HAP-1 (cell line): ENCODE results near the gene REEP1.

ENCODE experiments used
- DNase-seq, 2 experiments: peaks; one replicate each; pipeline ENCODE4 v3.0.0-alpha.2; 2016 to 2020; ENCODE audit warnings: low spot score in 2 of 2
- H3K27me3 ChIP-seq: fragments of 250-450 bp; sonication (Bioruptor Pico); 2 replicates; pipeline ENCODE4 v1.5.1; 2020; ENCODE audit warnings: low read depth, mild to moderate bottlenecking, moderate library complexity
- H3K36me3 ChIP-seq: fragments of 250-450 bp; sonication (Bioruptor Pico); replicated peaks from 2 replicates; pipeline ENCODE4 v1.5.1; 2020; ENCODE audit warnings: mild to moderate bottlenecking
- H3K4me1 ChIP-seq: fragments of 250-450 bp; sonication (Bioruptor Pico); 2 replicates; pipeline ENCODE4 v1.5.1; 2020; ENCODE audit warnings: mild to moderate bottlenecking
- H3K4me3 ChIP-seq: fragments of 250-450 bp; sonication (Bioruptor Pico); 2 replicates; pipeline ENCODE4 v1.5.1; 2020; ENCODE audit warnings: mild to moderate bottlenecking, moderate library complexity
- H3K9me3 ChIP-seq: fragments of 250-450 bp; sonication (Bioruptor Pico); 2 replicates; pipeline ENCODE4 v1.5.1; 2020; ENCODE audit warnings: mild to moderate bottlenecking, moderate library complexity
- in situ Hi-C: fragments of 300-500 bp; cut with MboI; formaldehyde crosslinking; loops from 3 replicates; pipeline ENCODE4 v1.14.3; 2020; ENCODE audit warnings: low sequenced_read_pairs, inconsistent platforms, mixed read lengths

REEP1 gene

DNA sequence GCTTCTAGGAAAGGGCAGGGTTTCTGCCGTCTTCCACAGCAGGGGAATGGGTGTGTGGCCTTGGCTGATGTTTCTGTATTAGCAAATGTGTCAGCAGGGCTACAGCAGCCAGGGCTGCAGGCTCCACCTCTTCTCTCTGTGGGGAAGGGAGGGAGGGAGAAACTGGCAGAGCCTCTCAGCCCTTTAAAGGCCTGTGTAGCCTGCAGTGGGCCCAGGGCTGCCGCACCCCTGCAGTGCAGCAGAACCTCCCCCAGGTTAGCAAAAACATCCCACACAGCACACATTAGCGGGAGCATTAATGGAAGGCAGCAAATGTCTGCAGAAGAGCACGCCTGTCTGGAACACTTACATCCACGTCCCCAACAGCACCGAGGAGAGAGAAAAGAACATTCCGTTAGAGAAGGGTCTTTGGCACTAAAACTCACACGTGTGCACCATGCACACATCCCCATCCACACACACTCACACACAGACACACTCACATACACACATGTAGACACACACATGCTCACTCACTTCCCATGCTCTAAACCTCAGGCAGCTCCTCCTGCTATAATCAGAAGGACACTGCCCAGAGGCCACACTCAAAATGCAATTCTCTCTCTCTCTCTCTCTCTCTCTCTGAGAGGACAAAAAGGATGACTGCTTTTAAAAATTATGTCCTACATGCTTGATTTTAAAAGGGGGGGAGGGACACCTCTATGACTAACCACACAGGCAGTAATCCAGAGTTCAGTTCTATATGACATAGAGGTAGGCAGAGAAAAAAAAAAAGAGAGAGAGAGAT lies 114.1 kb downstream of the REEP1 start:
- DNase-seq = peak in 1 of 2 experiments; percentile 36
- Histone ChIP-seq H3K9me3 (no peaks in the 10 kb centered on the region), H3K4me3 (no peak overlapping the region), H3K36me3 (no peaks in the 10 kb centered on the region), H3K27me3 (no peaks in the 10 kb centered on the region), H3K4me1 (peaks cover 12% of the 10 kb centered on the region)
- in situ Hi-C loops = loop anchor here (10.0 kb wide), 1 partner anchor 141 kb away; no protein-coding TSS in a partner anchor

DNA sequence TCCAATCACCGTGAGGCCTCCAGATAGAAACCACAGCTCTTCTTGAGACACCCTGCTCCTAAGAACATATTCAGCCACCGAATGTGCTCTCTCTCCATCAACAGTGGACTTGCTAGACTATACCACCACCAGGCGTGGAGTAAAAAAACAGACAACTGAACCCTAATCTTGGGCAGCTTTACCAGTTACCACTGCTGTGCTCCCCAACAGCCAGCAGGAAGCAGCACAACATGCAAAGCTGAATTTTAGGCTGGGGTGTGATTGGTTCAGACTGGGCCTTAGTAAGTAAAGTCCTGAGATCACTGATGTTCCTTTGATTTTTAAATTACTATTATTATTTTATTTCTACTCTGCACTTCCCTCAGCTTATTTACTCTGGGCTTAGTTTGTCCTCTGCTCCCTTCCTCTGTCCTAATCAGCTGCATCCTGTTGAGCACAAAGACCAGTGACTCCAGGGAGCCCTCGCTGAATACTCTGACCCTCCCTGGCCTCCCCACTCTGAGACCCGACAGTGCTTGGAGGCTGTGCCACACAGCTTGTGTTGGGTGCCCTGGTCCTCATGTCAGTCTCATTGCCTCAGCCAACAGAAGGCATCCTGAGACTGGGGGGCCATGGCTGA lies 116.3 kb downstream of the REEP1 start:
- no peaks in the 10 kb centered on the region for H3K9me3 ChIP-seq
- peak; percentile 46 to 71 for DNase-seq
- H3K36me3 ChIP-seq = no peaks in the 10 kb centered on the region
- peaks cover 12% of the 10 kb centered on the region for H3K4me1 ChIP-seq
- in situ Hi-C loops = loop anchor here (10.0 kb wide), 1 partner anchor 144 kb away; no protein-coding TSS in a partner anchor
- no peak overlapping the region for H3K4me3 ChIP-seq
- no peaks in the 10 kb centered on the region for H3K27me3 ChIP-seq

- H3K9me3 ChIP-seq = no peaks in the 10 kb centered on the region
- in situ Hi-C loops = loop anchor here (10.0 kb wide), 1 partner anchor 145 kb away; no protein-coding TSS in a partner anchor
- H3K36me3 ChIP-seq = no peaks in the 10 kb centered on the region
- DNase-seq = no peak
- no peaks in the 10 kb centered on the region for H3K27me3 ChIP-seq
- peaks cover 12% of the 10 kb centered on the region for H3K4me1 ChIP-seq
- H3K4me3 ChIP-seq = no peak overlapping the region
Observed at GRCh38 chr2:86219896-86220295, 117.5 kb downstream of the REEP1 start.

- Histone ChIP-seq H3K27me3 (no peaks in the 10 kb centered on the region), H3K4me1 (peaks cover 3% of the 10 kb centered on the region), H3K9me3 (no peaks in the 10 kb centered on the region), H3K4me3 (no peak overlapping the region), H3K36me3 (peaks cover 11% of the 10 kb centered on the region)
- in situ Hi-C loops = no loop called here
- DNase-seq = no peak
Observed at GRCh38 chr2:86218124-86218523, 119.3 kb downstream of the REEP1 start.

GRCh38 chr2:86216575-86217555 lies 120.6 kb downstream of the REEP1 start:
- in situ Hi-C loops = no loop called here
- no peak for DNase-seq
- Histone ChIP-seq H3K27me3 (no peaks in the 10 kb centered on the region), H3K9me3 (no peaks in the 10 kb centered on the region), H3K4me3 (no peak overlapping the region), H3K4me1 (no peaks in the 10 kb centered on the region), H3K36me3 (peaks cover 21% of the 10 kb centered on the region)

- Histone ChIP-seq H3K9me3 (no peaks in the 10 kb centered on the region), H3K27me3 (no peaks in the 10 kb centered on the region), H3K4me1 (no peaks in the 10 kb centered on the region), H3K4me3 (no peak overlapping the region), H3K36me3 (peaks cover 38% of the 10 kb centered on the region)
- DNase-seq = no peak
- in situ Hi-C loops = no loop called here
Observed at GRCh38 chr2:86214503-86214832, 123.0 kb downstream of the REEP1 start.

- peaks cover 43% of the 10 kb centered on the region for H3K36me3 ChIP-seq
- no peaks in the 10 kb centered on the region for H3K27me3 ChIP-seq
- H3K9me3 ChIP-seq = no peaks in the 10 kb centered on the region
- no peak for DNase-seq
- H3K4me3 ChIP-seq = no peak overlapping the region
- in situ Hi-C loops = no loop called here
- H3K4me1 ChIP-seq = no peaks in the 10 kb centered on the region
Observed at GRCh38 chr2:86213699-86214502, 123.5 kb downstream of the REEP1 start.

DNA sequence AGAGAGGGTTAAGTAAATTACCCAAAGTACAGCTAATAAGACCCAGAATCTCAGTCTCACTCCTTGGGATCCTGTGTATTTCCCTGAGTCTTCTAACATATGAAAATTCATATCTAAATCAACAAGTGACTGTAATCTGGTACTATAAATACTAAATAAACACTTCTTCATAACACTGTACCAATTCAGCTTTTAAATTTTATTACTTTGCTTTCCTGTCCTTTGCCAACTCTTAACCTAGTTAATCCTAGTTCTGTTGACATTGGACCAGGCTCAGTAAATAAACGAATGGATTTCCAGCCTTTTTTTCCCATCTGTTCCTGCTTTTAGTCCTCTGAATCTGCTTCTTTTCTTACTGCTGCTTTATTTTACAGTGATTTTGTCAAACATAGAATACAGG lies 124.4 kb downstream of the REEP1 start:
- in situ Hi-C loops = no loop called here
- peaks cover 51% of the 10 kb centered on the region for H3K36me3 ChIP-seq
- H3K27me3 ChIP-seq = no peaks in the 10 kb centered on the region
- no peak overlapping the region for H3K4me3 ChIP-seq
- DNase-seq = no peak
- no peaks in the 10 kb centered on the region for H3K4me1 ChIP-seq
- H3K9me3 ChIP-seq = no peaks in the 10 kb centered on the region

DNA sequence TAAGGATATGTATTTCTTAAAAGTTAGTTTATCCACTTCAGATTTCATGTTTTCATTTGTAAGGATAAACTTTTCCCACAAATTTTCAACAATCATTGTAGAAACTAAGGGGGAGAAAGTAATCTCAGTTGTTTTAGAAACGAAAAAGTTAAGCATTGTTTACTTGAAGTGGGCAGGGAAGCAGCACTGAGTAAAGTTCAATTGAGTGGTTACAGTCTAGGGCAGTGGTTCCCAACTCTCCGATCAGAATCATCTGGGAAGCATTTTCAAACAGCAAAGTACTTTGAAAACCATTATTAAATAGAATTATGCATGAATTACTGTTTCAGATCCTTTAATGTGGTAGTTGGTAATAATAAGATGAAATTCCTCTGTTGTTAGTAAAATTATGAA lies 125.6 kb downstream of the REEP1 start:
- Histone ChIP-seq H3K4me3 (no peak overlapping the region), H3K27me3 (no peaks in the 10 kb centered on the region), H3K36me3 (peaks cover 63% of the 10 kb centered on the region), H3K9me3 (no peaks in the 10 kb centered on the region), H3K4me1 (no peaks in the 10 kb centered on the region)
- in situ Hi-C loops = no loop called here
- no peak for DNase-seq

DNA sequence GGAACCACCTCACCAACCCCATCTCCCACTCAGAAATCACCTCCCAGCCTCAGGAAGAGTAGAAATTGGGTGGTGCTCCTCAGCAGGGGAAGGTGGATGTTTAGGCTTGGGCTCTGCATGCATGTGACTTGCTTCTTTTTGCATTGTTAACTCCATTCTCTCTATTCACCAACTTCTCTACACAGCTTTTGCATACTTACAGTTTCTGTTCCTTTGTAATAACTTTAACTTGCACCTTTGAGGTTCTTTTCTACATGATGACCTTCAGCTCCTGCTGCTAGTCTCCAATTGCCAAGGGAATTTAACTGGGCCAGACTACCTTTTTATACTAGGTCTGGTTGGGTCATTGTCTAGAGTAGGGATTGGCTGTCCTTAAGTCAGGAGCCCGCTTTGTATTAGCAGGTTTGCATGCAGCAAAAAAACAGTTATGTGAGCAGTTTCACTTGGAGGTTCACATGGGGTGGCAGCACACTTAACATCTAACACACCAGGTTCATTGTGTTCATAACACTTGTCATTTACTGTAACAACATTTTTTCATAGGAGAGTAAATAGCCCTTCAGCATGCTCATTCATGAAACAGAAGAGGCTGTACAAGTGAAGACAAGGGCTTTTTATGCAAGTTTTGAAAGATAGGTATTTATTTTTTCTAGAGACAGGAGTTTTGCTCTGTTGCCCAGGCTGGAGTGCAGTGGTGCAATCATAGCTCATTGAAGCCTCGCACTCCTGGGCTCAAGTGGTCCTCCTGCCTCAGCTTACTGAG lies 126.2 kb downstream of the REEP1 start:
- Histone ChIP-seq H3K4me1 (no peaks in the 10 kb centered on the region), H3K27me3 (no peaks in the 10 kb centered on the region), H3K4me3 (no peak overlapping the region), H3K9me3 (no peaks in the 10 kb centered on the region), H3K36me3 (peaks cover 69% of the 10 kb centered on the region)
- DNase-seq = no peak
- in situ Hi-C loops = no loop called here

DNA sequence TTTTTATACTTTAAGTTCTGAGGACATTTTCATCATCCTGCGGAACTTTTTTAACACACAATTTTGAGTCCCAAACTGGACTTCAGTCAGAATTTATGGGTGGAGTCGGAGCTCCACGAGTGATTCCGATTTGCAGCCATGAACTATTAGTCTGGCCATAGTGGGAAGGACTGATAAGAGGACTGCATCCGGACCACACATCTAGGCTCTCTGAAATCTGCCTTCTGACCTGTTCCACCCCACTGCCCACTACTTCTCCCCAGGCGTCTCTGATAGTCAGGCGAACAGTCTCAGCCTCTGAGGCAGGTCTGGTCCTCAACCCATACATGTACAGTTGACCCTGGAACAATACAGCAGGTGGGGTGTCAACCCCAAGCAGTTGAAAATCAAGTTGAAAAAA lies 133.0 kb downstream of the REEP1 start:
- H3K36me3 ChIP-seq = peaks cover 41% of the 10 kb centered on the region
- no peaks in the 10 kb centered on the region for H3K9me3 ChIP-seq
- in situ Hi-C loops = no loop called here
- no peak for DNase-seq
- H3K4me1 ChIP-seq = peaks cover 20% of the 10 kb centered on the region
- H3K4me3 ChIP-seq = no peak overlapping the region
- H3K27me3 ChIP-seq = no peaks in the 10 kb centered on the region

GRCh38 chr2:86203614-86204013 lies 133.8 kb downstream of the REEP1 start:
- Histone ChIP-seq H3K27me3 (no peaks in the 10 kb centered on the region), H3K36me3 (peaks cover 32% of the 10 kb centered on the region), H3K4me1 (peaks cover 20% of the 10 kb centered on the region), H3K4me3 (no peak overlapping the region), H3K9me3 (no peaks in the 10 kb centered on the region)
- in situ Hi-C loops = no loop called here
- no peak for DNase-seq
